Neural cell (in vitro differentiated cells): ENCODE data around the gene NUBP2.

Experiments used
- CTCF ChIP-seq: fragments of 450-650 bp; IDR thresholded peaks from 2 replicates; pipeline ENCODE4 v1.5.1; 2014; ENCODE audit warnings: antibody characterized with exemption, mild to moderate bottlenecking, moderate library complexity; ENCODE audit not compliant: poor library complexity, severe bottlenecking
- EP300 ChIP-seq: fragments of 450-650 bp; conservative IDR thresholded peaks from 2 replicates; pipeline ENCODE4 v1.6.1; 2014; ENCODE audit warnings: antibody characterized with exemption, mild to moderate bottlenecking, moderate library complexity; ENCODE audit not compliant: poor library complexity, severe bottlenecking

GRCh38 chr16:1768767-1769401 lies 13.9 kb upstream of the NUBP2 start:
- TF ChIP-seq CTCF (no peak), EP300 (no peak)
